ENCODE data around the gene CGB3.
"Not testable (repeated sequence)": the region's sequence is repeated elsewhere in the genome, so short reads cannot be mapped to it uniquely, and the experiment has no call there.

DNA sequence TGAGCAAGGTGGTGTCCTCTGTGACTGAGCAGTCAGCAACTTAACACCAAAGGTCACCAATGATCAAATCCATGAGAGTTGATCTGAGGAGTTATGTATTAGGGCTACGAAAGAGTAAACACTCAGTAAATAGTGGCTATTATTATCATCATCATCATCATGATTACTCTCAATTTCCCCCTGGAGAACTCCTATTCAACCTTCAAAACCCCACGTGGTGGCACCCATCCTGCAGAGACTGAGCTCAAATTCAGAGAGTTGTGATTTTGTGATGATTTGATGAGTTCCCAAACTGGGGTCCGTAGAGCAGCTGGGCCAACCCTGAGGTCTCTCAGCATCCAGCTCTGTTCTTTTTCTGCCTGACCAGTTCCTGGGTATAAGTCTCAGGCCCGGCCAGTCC is 25.7 kb upstream of the CGB3 start:
- TF ChIP-seq, protein P1, sequence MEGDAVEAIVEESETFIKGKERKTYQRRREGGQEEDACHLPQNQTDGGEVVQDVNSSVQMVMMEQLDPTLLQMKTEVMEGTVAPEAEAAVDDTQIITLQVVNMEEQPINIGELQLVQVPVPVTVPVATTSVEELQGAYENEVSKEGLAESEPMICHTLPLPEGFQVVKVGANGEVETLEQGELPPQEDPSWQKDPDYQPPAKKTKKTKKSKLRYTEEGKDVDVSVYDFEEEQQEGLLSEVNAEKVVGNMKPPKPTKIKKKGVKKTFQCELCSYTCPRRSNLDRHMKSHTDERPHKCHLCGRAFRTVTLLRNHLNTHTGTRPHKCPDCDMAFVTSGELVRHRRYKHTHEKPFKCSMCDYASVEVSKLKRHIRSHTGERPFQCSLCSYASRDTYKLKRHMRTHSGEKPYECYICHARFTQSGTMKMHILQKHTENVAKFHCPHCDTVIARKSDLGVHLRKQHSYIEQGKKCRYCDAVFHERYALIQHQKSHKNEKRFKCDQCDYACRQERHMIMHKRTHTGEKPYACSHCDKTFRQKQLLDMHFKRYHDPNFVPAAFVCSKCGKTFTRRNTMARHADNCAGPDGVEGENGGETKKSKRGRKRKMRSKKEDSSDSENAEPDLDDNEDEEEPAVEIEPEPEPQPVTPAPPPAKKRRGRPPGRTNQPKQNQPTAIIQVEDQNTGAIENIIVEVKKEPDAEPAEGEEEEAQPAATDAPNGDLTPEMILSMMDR (IDR thresholded peaks at IDR 0.05), result not testable (repeated sequence)
- not testable (repeated sequence) for TF ChIP-seq EZH2, EZH2phosphoT487 (IDR thresholded peaks at IDR 0.05)
